NCI-H510A (cell line): ENCODE data around the gene PATJ.
A peak's percentile ranks its signal among the peaks of the same experiment; 100 is the strongest.
"Not testable (repeated sequence)": the region's sequence is repeated elsewhere in the genome, so short reads cannot be mapped to it uniquely, and the experiment has no call there.

Experiments
- DNase-seq: peaks from one replicate; lab custom pipeline; 2025; lab: John Stamatoyannopoulos, UW

The PATJ gene

DNA sequence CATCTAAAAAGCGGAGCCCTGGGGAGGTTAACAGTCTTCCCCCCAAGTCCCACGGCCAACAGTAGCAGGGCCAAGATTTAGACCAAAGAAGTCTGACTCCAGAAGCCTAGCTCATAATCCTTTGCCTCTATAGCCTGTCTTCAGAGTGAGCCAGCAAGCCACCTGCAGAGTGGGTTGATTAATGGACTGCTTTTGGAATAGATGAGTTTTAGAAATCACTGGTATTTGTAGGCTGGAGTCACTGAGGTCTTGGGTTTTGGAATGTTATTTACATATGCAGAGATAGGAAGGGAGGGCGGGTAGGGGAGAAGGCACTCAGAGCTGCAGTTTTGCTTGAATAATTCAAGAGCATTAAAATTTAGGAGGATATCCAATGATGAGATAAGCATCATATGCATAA lies 361.6 kb downstream of the PATJ start:
- DNase-seq, result no peak

DNA sequence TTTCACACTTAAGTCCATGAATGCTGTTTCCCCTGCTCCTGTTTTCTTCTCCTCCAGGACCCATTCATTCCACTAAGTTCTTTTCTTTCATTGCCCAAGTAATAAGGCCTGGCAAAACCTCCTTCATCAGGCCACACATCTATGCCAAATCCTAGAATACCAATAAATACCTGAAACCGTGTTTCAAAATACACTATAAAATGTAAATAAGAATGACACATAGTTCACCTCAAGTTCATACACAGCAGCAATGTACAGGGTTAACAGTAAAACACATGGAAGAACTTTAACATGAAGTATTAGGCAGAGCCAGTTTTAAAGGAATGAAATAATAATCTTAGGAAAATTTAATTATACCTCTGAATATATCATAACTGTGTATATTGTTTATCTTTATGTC lies 365.6 kb downstream of the PATJ start:
- DNase-seq, result no peak

DNA sequence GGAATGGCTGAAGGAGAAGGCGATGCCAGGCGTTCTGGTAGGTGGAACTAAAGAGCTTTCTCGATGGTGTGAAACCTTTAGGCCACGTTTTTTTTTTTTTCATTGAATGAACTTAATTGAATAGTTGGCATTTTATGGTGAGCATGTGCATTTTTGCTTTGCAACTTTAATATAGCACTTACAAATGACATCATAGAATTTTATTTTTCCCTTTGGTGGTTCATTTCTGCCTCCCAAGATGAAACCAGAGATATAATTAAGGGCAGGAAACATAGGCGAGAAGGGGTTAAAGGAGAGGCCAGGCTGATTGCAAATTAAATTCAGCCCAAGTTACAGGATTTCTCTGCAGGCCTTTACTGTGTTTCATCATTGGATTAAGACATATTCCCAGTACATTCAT lies 366.8 kb downstream of the PATJ start:
- no peak for DNase-seq

DNA sequence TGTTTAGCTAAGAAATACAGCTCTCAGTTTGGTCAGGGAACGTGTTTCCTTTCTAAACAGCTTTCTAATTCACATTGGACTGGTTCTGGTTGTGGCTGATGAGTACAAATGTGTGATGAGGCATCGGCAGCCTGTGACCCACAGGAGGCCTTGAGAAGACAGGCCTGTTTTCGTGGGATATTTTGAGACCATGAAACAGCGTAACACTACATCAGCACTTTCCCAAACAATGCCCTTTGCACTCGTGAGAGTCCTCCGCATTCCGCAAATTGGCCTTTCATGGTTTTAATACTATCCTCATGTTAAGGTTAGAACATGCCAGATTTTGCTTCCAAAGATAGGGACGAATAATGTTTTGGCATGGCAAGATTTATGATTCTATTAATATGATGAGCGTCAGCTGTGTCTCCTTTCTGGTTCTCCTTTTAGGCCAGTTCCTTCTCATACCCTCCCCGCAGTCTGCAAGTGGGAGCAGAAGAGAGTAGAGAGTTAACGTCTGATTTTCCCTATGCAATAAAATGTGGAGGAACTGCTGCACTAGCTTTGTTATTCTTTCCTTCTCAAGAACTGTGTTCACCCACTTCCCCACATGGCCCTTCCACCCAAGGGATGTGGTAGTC lies 368.0 kb downstream of the PATJ start:
- DNase-seq, result no peak

DNA sequence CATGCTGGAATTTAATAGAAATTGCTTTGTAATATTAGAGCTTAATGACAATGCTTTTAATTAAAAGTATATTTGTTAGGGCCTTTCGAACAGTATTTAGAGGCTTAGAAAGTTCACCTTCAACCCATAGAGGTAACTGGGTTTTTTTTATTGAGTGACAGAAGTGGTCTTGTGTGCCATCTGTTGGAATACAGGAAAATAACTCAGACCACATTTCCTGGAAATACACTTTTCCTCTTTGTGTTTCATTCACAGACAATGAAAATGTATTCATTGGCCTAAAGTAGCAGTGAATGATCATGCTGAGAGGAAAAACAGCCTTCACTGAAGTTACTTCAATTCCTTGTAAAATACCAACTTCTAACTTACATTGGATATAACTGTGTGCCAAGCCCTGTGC lies 368.8 kb downstream of the PATJ start:
- DNase-seq, result no peak

DNA sequence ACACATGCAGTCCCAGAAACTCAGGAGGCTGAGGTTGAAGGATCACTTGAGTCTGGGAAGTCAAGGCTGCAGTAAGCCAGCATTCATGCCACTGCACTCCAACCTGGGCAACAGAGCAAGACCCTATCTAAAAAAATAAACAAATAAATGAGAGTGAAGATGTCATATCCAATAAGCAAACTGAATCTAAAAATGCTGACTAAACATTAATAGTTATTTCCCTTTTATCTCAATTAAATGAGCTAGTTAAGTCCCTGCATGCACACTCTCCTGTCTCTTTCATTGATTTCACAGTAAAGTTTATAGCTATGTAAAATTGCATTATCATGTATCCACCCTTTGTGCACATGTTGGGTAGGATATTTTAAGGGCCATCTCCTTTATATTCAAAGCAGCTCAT lies 371.2 kb downstream of the PATJ start:
- no peak for DNase-seq

DNA sequence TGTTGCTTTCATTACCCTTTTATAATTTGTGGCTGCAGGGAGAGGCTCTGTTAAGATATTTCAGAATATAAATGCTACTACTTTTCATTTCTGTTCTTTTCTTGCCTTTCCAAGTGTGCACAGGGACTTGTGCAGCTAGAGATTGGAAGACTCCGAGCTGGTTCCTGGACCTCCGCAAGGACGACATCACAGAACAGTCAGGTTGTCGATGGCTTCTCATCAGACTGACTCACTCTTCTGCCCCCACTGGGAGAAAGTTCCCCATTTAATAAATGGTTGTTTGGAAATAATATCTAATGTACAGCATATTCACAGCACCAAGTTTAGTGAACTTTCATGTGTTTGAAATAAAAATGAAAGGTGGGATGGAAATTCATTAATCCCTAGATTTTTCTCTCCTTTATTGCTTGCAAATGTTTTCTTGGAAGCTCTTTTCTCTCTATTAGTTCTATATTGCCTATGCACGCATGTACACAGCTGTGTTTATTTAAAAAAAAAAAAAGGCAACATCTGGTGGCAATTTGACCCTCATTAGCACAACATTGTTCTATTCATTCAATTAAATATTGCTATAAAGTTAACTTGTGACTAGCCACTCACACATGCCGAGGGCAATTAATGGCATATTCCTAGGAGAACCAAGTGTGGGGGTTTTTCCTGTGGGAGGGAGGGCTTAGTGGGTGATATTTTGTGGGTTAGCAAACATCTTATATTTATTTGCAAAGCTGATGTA lies 374.9 kb downstream of the PATJ start:
- no peak for DNase-seq

DNA sequence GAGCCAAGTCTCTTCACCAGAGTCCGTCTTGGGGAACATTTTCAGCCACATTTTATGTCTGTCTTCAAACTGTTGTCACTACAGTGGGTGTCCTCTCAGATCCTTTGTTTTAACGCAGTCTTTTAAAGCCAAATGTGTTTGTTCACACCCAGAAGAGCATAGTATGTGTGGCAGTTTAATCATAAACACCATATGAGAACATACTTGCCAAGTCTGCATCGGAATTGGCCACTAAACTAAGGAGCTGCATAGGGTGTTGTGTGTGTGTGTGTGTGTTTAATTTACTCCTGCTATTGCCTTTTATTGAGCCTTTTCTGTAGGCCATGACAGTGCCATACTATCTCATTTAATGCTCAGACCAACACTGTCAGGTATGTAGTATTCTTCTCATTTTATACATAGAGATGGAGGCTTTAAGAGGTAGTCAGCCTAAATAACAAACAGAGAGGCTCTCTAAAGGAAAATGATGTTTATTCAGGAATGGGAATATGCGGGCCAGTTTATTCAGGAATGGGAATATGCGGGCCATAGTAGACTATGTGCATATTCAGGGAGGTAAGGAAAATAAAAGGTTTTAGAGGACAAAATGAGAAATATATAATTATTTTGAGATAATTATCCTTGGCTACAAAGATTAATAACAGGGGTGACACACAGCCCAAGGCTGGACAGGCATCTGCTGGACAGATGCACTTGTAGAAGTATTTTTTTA lies 384.5 kb downstream of the PATJ start:
- no peak for DNase-seq

DNA sequence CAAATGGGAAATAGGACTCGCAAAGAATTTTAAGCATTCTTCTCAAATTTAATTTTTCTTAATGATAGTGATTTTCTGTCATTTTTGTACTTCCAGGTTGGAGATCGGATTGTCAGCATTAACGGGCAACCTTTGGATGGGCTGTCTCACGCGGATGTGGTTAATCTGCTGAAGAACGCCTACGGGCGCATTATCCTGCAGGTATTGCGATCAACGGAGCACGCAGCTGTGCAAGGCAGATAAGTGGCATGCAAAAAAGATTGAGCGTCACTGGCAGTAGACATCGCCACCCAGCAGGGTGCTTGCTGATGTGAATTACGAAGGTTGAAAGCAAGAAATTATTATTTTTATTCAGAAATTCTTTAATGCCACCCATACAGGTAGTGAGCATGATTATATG lies 386.5 kb downstream of the PATJ start:
- DNase-seq, result no peak

DNA sequence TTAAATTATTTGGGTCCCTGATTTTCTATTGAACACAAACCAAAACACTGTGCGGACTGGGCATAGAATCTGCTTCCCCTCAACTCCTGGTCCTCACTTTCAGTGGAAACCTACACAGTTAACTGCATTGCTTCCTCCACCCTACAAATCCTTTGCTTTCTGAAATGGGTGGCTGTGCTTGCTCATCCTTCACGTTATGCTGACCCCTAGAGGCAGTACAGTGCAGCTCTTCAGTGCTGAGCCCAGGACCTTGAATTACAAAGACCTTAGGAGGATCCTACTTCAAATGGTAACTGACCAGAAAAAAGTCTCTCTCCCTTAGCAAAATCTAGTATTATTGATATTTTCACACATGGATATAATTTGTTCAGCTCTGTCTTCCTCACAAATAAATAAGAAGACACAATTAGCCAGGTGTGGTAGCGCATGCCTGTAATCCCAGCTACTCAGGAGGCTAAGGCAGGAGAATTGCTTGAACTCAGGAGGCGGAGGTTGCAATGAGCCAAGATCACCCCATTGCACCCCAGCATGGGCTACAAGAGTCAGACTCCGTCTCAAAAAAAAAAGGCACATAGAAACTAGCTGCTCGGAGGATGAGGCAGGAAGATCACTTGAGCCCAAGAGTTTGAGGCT lies 388.9 kb downstream of the PATJ start:
- DNase-seq, result peak; percentile 41

DNA sequence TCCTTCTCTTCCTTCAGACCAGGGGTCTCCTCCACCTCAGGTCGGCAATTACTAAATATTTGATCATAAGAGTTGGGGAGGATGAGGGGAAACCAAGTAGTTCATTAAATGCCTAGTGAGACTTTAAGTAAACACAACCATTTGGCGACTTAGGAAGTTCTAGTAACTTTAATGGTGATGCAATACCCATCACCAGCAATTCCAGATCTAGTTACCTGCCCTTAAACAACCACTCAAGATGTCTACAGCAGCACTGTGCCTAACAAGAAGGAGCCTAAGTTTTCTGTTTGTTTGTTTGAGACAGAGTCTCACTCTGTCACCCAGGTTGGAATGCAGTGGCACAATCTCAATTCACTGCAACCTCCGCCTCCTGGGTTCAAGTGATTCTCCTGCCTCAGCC lies 395.7 kb downstream of the PATJ start:
- DNase-seq, result no peak

DNA sequence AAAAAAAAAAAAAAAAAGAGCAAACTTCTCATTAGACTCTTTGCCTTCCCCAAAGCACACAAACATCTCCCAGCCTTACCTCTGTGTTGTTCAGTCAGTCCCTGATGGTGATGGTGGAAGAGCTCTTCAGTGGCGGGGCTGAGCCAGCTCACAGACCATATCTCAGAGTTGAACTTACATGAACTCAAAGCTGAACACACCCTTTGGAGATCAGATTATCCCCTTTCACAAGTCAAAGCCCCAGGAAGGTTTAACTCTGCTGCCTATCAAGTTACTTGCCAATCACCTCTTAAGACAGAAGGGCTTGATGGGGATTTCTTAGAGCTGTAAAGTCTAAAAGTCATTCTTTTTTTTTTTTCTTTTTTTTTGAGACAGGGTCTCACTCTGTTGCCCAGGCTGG lies 397.1 kb downstream of the PATJ start:
- no peak for DNase-seq

DNA sequence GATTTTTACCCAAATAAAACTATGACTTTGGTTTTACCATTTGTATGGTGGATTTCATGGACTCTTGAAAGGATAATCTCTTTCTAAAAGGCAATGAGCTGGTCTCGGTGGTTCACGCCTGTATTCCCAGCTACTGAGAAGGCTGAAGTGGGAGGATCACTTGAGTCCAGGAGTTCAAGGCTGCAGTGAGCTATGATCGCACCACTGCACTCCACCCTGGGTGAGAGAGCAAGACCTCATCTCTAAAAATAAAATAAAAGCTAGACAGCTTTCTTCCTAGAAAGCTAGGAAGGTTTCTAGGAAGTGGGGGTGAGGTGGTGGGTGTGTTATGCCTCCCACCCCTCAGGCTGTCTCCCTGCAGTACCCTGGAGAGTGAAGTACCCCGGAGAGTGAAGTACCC lies 398.4 kb downstream of the PATJ start:
- no peak for DNase-seq

DNA sequence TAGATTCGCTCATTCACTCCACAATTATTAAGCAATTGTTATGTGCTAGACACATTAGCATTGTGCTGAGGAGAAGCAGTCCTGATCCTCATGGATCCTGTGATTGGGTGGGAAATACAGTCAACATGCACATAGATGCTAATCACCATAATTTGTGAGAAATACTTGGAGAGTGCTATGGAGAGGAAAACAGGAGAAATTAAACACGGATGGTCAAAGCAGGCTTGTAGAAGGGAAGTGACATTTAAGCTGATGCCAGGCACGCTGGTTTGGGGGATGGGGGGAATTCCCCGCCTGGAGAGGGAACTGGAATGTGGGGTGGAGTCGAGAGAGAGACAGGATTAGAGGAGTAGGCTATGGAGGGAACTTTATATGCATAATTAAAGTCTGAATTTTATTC lies 400.2 kb downstream of the PATJ start:
- DNase-seq, result no peak

DNA sequence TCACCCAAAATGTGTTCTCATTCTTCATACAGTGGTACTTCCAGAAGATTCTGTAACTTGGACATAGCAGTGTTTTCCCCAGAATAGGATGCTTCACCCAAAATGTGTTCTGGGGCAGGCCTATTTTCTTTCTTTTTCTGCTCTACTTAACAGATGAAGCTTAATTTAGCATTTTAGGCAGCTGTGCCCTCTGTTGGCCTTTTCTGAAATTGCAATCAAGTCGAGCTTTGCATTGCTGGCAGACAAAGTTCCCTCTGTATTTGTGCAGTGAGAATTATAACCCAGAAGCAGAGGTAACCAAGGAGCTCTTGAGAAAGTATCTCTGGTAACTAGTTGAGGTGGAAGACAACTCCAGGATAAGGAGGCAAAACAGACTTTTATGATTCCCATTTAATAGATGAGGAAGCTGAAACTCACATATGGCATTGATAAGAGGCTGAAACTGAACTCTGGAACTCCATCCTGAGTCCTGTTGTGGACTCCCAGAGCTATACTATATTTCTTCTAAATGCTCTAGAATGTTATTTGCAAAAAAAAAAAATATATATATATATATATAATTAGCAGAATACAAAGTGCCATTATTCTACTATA lies 402.1 kb downstream of the PATJ start:
- DNase-seq, result no peak

DNA sequence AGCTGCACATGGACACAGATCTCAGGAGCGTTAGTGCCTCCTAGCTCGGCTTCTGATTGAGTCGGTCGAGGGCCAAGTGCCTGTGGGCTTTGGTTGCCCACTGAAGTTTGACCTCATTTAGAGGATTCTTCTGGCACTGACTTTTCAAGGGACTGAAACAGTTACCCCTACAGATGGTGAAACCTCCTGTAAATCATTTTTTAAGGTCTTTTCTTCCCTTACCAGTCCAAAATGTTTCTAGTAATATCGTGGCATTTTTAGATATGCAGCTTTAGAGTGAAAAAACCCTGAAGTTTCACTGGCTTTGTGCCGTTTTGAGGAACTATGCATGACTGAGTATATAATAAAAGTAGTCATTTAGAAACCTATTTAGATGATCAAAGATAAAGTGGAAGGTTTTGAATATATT lies 417.7 kb downstream of the PATJ start:
- no peak for DNase-seq

DNA sequence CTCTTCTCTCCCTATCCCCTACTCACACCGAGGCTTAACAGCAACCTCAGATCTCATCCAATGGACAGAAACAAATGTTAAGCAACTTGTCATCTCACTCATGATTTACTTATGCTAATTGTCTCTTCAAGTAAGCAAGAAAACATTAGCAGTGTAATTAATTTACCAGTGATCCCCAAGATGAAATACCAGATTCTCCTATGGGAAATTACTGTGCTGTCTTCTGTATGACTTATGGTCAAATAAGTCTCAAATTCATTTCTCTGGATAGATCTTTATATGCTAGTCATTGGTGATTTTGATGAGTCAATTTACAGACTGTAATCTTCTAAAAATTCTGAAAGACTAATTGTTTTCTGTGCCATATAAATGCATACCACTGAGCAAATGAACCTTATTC lies 419.4 kb downstream of the PATJ start:
- DNase-seq, result no peak

DNA sequence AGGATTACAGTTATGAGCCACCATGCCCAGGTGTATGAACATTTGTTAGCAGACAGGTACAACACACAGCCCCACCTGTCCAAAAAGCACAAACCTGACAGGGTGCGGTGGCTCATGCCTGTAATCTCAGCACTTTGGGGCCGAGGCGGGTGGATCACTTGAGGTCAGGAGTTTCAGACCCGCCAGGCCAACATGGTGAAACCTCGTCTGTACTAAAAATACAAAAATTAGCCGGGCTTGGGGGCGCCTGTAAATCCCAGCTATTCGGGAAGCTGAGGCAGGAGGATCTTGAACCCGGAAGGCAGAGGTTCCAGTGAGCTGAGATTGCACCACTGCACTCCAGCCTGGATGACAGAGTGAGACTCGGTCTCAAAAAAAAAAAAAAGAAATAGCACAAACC lies 428.1 kb downstream of the PATJ start:
- DNase-seq, result not testable (repeated sequence)

DNA sequence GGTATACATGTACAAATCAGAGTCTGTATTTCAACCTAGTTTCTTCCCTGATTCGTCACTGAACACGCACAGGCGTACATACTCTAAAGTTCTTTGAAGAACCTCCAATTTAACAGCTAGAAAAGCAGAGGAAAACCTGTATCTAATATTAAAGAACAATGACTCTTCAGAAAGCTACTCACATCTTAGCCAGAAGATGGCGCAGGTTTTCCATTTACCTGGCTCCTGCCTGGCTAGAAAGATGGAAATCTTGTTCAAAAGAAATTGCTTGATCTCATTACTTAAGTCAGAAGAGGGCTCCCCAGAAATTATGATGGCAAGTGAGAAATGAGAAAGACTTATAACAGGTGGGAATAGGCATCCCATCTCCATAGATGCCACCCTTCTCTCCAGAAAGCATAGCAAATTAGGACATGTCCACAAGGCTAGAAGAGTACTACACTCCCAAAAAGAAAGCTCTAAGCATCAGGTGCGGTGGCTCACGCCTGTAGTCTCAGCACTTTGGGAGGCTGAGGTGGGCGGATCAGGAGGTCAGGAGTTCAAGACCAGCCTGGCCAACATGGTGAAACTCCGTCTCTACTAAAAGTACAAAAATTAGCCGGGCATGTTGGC lies 433.4 kb downstream of the PATJ start:
- no peak for DNase-seq

DNA sequence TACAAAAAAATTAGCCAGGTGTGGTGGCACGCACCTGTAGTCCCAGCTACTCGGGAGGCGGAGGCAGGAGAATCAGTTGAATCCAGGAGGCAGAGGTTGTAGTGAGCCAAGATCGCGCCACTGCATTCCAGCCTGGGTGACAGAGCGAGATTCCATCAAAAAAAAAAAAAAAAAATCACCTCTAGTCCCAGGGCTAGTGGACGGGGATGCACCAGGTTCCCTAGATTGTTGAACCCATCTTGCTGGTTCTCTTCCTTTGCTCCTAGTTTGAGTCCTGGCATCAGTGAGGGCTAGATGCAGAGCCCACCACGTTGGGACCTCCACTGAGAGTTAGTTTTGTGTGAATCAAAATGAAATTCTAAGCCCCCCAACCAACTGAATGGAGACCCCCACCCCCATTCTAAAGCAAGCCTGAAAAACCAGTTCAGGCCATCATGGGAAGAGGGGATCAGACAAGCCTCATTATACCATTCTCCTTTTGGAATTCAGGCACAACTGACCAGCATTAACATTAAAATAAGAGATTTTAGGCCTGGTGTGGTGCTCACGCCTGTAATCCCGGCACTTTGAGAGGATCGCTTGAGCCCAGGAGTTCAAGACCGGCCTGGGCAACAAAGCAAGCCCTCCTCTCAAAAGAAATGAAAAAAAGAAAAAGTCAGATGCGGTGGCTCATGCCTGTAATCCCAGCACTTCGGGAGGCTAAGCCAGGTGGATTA lies 434.5 kb downstream of the PATJ start:
- DNase-seq, result no peak

DNA sequence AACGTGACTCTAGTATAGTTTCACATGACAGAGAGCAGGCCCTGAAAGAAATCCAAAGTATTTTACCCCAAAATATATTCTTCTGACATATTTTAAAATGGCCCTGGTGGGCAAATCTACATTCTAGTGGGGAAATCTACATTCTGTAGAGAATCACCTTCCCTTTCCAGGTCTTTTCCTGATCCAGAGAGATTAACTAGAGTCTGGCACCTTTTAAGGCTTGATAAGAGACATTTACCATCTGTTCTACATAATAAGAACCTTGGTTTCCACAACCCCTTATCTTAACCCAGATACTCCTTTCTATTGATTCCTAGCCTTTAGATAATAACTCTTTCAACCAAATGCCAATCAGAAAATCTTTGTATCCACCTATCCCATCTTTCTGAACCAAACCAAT lies 435.3 kb downstream of the PATJ start:
- DNase-seq, result no peak

DNA sequence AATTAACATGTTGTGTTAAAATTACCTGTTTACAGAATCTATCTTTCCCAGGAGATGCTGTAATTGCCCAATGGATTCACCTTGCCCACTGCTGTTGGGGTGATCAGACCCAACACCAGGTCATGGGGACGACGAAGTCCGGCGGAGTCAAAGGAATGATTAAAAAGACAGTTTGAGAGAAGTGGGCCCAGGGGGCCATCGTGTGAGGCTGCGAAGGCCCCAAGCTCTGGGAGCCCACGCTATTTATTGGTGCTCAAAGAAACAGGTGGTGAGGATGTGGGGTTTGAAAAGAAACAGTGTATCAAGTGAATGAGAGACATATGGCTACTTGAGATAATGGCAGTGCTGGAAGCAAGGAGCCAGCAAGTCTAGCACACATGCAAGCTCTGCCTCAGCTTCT lies 436.1 kb downstream of the PATJ start:
- no peak for DNase-seq
